ENCODE results near the gene KMT5C.
"Not testable (repeated sequence)": the region's sequence is repeated elsewhere in the genome, so short reads cannot be mapped to it uniquely, and the experiment has no call there.

Gene KMT5C

GRCh38 chr19:55325172-55325571 is 14.5 kb upstream of the KMT5C start, which contains the start of gene TMEM150B:
Gene TMEM150B, minus strand, starts transcription at chr19:55325341. Its CDS starts 4,305 bp downstream, at chr19:55321036.
- no peak within 1 kb of the TSS for H3K27ac ChIP-seq
- no peak for TF ChIP-seq ZFX (IDR thresholded peaks at IDR 0.05)
- TF ChIP-seq, protein P1, sequence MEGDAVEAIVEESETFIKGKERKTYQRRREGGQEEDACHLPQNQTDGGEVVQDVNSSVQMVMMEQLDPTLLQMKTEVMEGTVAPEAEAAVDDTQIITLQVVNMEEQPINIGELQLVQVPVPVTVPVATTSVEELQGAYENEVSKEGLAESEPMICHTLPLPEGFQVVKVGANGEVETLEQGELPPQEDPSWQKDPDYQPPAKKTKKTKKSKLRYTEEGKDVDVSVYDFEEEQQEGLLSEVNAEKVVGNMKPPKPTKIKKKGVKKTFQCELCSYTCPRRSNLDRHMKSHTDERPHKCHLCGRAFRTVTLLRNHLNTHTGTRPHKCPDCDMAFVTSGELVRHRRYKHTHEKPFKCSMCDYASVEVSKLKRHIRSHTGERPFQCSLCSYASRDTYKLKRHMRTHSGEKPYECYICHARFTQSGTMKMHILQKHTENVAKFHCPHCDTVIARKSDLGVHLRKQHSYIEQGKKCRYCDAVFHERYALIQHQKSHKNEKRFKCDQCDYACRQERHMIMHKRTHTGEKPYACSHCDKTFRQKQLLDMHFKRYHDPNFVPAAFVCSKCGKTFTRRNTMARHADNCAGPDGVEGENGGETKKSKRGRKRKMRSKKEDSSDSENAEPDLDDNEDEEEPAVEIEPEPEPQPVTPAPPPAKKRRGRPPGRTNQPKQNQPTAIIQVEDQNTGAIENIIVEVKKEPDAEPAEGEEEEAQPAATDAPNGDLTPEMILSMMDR (conservative IDR thresholded peaks at IDR 0.05): no peak

DNA sequence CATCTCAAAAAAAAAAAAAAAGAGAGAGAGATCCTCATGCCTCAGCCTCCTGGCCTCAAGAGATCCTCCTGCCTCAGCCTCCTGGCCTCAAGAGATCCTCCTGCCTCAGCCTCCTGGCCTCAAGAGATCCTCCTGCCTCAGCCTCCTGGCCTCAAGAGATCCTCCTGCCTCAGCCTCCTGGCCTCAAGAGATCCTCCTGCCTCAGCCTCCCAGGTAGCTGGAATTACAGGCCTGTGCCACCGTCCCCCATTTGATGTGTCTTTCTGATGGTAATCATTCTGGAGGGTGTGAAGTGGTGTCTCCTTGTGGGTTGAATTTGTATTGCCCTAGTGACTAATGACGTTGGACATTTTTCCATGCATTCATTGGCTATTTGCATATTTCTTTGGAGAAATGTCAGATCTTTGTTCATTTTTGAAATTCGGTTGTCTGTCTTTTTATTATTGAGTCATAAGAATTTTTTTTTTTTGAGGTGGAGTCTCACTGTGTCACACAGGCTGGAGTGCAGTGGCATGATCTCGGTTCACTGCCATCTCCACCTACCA is 10.8 kb upstream of the KMT5C start:
- not testable (repeated sequence) for H3K27ac ChIP-seq

- not testable (repeated sequence) for H3K27ac ChIP-seq
Measured at GRCh38 chr19:55329791-55330190, 9.9 kb upstream of the KMT5C start.

GRCh38 chr19:55333870-55334269 is 5.8 kb upstream of the KMT5C start:
- H3K27ac ChIP-seq: no peak overlapping the region
- no peak for TF ChIP-seq ZFX (IDR thresholded peaks at IDR 0.05)
- TF ChIP-seq, protein P1 (conservative IDR thresholded peaks at IDR 0.05): no peak

GRCh38 chr19:55336101-55336500 is 3.6 kb upstream of the KMT5C start:
- no peak for TF ChIP-seq ZFX (IDR thresholded peaks at IDR 0.05)
- TF ChIP-seq, protein P1 (conservative IDR thresholded peaks at IDR 0.05): no peak
- H3K27ac ChIP-seq: no peak overlapping the region

GRCh38 chr19:55339889-55340783 is 460 bp downstream of the KMT5C start:
- peak overlapping the region; percentile 88 for H3K27ac ChIP-seq
- no peak; the same call in 1 of the 2 replicates for TF ChIP-seq ZFX (IDR thresholded peaks at IDR 0.05)
- TF ChIP-seq, protein P1 (conservative IDR thresholded peaks at IDR 0.05): no peak

- TF ChIP-seq, protein P1 (conservative IDR thresholded peaks at IDR 0.05): no peak
- TF ChIP-seq ZFX (IDR thresholded peaks at IDR 0.05): no peak
- H3K27ac ChIP-seq: peak overlapping the region; percentile 88
Measured at GRCh38 chr19:55340784-55341147, 1.1 kb downstream of the KMT5C start.

DNA sequence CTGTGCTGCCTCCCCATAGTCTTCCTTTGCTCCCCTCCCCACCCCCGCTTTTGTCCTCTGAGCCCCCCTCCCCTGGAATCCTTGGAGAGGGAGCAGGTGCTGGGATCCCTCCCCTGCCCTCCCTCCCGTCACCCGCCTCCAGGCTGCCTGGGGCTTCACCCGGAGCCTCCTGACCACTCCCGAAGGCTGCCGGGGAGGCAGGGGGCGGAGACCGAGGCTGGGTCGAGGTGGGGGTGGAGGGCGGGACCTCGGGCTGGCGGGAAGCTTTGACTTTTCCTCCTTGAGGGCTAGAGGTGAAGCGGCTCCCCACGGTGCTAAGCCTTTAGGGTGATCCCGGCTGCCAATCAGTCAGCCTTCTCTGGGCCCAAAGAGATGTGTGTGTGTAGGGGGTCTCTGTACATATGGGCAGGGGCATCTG is 1.5 kb downstream of the KMT5C start:
- peak overlapping the region; percentile 88 for H3K27ac ChIP-seq
- TF ChIP-seq, protein P1 (conservative IDR thresholded peaks at IDR 0.05): no peak
- no peak for TF ChIP-seq ZFX (IDR thresholded peaks at IDR 0.05)

Data from C4-2B (cell line).